Keratinocyte (primary cell): Measurements from ENCODE around the gene C17orf114.
"Not testable (repeated sequence)": the region's sequence is repeated elsewhere in the genome, so short reads cannot be mapped to it uniquely, and the experiment has no call there.

Experiments
- CTCF ChIP-seq, 3 experiments: IDR thresholded peaks in 1 of 3; conservative IDR thresholded peaks in 1 of 3; optimal IDR thresholded peaks in 1 of 3; 2 replicates in 2 of 3; 3 replicates in 1 of 3; pipeline versions ENCODE3 to v1.5.1; 2011; ENCODE audit warnings: low read length in 3 of 3, mild to moderate bottlenecking in 3 of 3, moderate library complexity in 2 of 3, control low read depth in 1 of 3, inconsistent platforms in 1 of 3; ENCODE audit not compliant: insufficient read depth in 2 of 3; ENCODE audit errors: extremely low read depth in 1 of 3
- EZH2 ChIP-seq: IDR thresholded peaks from one replicate; pipeline ENCODE4 v1.6.1; 2012; ENCODE audit warnings: inconsistent platforms, mild to moderate bottlenecking, low read length, moderate library complexity

- TF ChIP-seq CTCF (optimal IDR thresholded peaks at IDR 0.05 in 1 of 3, IDR thresholded peaks at IDR 0.05 in 1 of 3, conservative IDR thresholded peaks at IDR 0.05 in 1 of 3; ENCODE audit: extremely low read depth in 1 of 3, insufficient read depth in 2 of 3, low read length in 3 of 3); EZH2: not testable (repeated sequence)
Observed at GRCh38 chr17:4832829-4833177, 30.7 kb upstream of the C17orf114 start.
